ENCODE measurements around the gene CLTRN. TPM values are rescaled to one million over a fixed set of nuclear protein-coding genes. Genes with fewer than 3 reads are reported as not detected.

Gene CLTRN
- polyA plus RNA-seq, 10 donors, result 0.15 to 0.74 (median 0.49) TPM

- peak in 1 of 3 donors; percentile 5 for DNase-seq
Observed at GRCh38 chrX:15579778-15580747, 84.5 kb downstream of the CLTRN start.

Other genes starting within 250 kb of the CLTRN start
- gene PIR, start 171.5 kb downstream of the CLTRN start, polyA plus RNA-seq (ENCODE audit: insufficient read length in 10 of 10), result 1 to 10 TPM; 2.5 to 4.5 (median 2.9) TPM
- 1 to 10 TPM; 1.2 to 3.2 (median 2.3) TPM for gene BMX, start 164.0 kb downstream of the CLTRN start, polyA plus RNA-seq (ENCODE audit: insufficient read length in 10 of 10)
- under 1 TPM in 3 of 10 donors, not detected in 7; 0.05 to 0.10 (median 0.09) TPM for gene ACE2, start 63.8 kb downstream of the CLTRN start, polyA plus RNA-seq (ENCODE audit: insufficient read length in 10 of 10)
- gene CA5B, start 73.5 kb upstream of the CLTRN start, polyA plus RNA-seq (ENCODE audit: insufficient read length in 10 of 10), result 1 to 10 TPM; 2.9 to 6.7 (median 5.2) TPM
- 10 to 100 TPM in 9 of 10 donors, 1 to 10 TPM in 1; 9.6 to 16.4 (median 11.8) TPM for gene ZRSR2, start 125.7 kb upstream of the CLTRN start, polyA plus RNA-seq (ENCODE audit: insufficient read length in 10 of 10)
- gene AP1S2, start 190.0 kb upstream of the CLTRN start, polyA plus RNA-seq (ENCODE audit: insufficient read length in 10 of 10), result 10 to 100 TPM; 37.4 to 55.3 (median 47.9) TPM